Motor neuron (in vitro differentiated cells): ENCODE data around the gene CD247. TPM values are rescaled to one million over a fixed set of nuclear protein-coding genes. Genes with fewer than 3 reads are reported as not detected.
A peak's percentile ranks its signal among the peaks of the same experiment; 100 is the strongest.
"Not testable (repeated sequence)": the region's sequence is repeated elsewhere in the genome, so short reads cannot be mapped to it uniquely, and the experiment has no call there.

Experiments
- ATAC-seq, 8 experiments: fragments of 200-7000 bp; cut with Tn5 transposase; replicated peaks in 6 of 8; 2 replicates each; pipeline ENCODE4 v1.8.0; 2021; ENCODE audit warnings: mild to moderate bottlenecking in 8 of 8, moderate library complexity in 8 of 8
- H3K27ac ChIP-seq, 2 donors: fragments of 250-450 bp; sonication (Bioruptor Pico); 2 replicates each; pipeline ENCODE4 v1.9.0; 2021; ENCODE audit warnings: antibody characterized with exemption in 2 of 2, mild to moderate bottlenecking in 2 of 2, moderate library complexity in 1 of 2
- H3K4me1 ChIP-seq, 2 donors: fragments of 250-450 bp; sonication (Bioruptor Pico); replicated peaks in 1 of 2; 2 replicates each; pipeline ENCODE4 v1.6.1; 2021; ENCODE audit warnings: antibody characterized with exemption in 2 of 2, mild to moderate bottlenecking in 2 of 2, moderate library complexity in 1 of 2
- H3K4me3 ChIP-seq, 5 donors: fragments of 250-450 bp; sonication (Bioruptor Pico); 2 replicates each; pipeline ENCODE4 v1.9.0; 2021; ENCODE audit warnings: antibody characterized with exemption in 5 of 5, mild to moderate bottlenecking in 5 of 5, moderate library complexity in 4 of 5
- WGBS, 10 experiments: fragments of 450-650 bp; shearing (Covaris generic); methylation state at CpG; one replicate each; pipeline ENCODE4 v1.0.0; 2022; 5-methylcytosine and 5-hydroxymethylcytosine counted together
- in situ Hi-C, 9 experiments: fragments of 400-800 bp; cut with MboI; loops; one replicate each; pipeline ENCODE4 v1.15.0; 2021; ENCODE audit warnings: low sequenced_read_pairs in 9 of 9, low pct_unique_long_range_greater_than_20kb in 2 of 9; ENCODE audit not compliant: unreplicated experiment in 9 of 9
- total RNA-seq, 8 experiments: library from RNA; unstranded; fragments of 300-600 nt; gene quantifications; 2 replicates each; pipeline versions ENCODE4 v1.2.3 to v1.2.4, GENCODE V29; 2022

CD247 gene
- total RNA-seq: 1 to 10 TPM in 6 of 8 experiments, under 1 TPM in 2; 0.21 to 4.2 (median 1.8) TPM

DNA sequence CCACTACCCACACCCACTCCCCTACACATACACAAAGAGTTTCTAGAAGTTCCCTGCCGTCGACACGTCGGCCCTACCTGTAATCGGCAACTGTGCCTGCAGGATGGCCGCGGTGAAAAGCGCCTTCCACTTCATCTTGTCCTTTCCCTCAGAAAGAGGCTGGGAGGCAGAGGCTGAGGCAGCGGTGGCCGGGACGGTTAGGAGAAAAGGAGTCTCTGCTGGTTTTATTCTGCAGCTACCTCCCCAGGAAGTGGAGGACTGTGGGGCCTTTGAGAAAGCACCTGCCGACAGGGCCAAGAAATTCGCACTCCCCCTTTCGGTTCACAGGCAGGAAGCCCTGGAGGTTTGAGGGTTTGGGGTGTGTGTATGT, at the start of gene CD247:
Gene CD247, minus strand, starts transcription at position 199 of the 370 bp plus-strand sequence. Its CDS starts 64 bp downstream, at position 135.
- WGBS, 10 experiments: 65 to 100% (median 90%) methylated on average over 2 to 14 of the region's 14 CpGs; no CpG with 5 or more reads in 2 of the 10 experiments

GRCh38 chr1:167567663-167568062, 49.3 kb upstream of the CD247 start:
- ATAC-seq: peak in 4 of 8 experiments; percentile 51 to 66 (median 59)
- WGBS, 10 experiments: 31 to 100% (median 62%) methylated on average over 1 to 5 of the region's 5 CpGs; no CpG with 5 or more reads in 1 of the 10 experiments
- in situ Hi-C loops: no loop called here
- Histone ChIP-seq H3K4me1 (peaks cover 6 to 9% of the 10 kb centered on the region in 2 donors), H3K4me3 (no peak overlapping the region), H3K27ac (no peak overlapping the region)

More for the DNA sequence above, at the start of gene CD247:
- no peak within 1 kb of the TSS for H3K27ac ChIP-seq
- no peak for ATAC-seq
- no peak within 1 kb of the TSS for H3K4me3 ChIP-seq
- in situ Hi-C loops: no loop called here
- H3K4me1 ChIP-seq: no peaks in the 10 kb centered on the region

- in situ Hi-C loops: no loop called here
- Histone ChIP-seq H3K4me1 (peaks cover 6 to 9% of the 10 kb centered on the region in 2 donors), H3K4me3 (no peak overlapping the region), H3K27ac (no peak overlapping the region)
- WGBS, 10 experiments: 82 to 100% (median 92%) methylated on average over 2 to 3 of the region's 3 CpGs; no CpG with 5 or more reads in 6 of the 10 experiments
- no peak for ATAC-seq
These were observed 48.4 kb upstream of the CD247 start for GRCh38 chr1:167566766-167567165.

DNA sequence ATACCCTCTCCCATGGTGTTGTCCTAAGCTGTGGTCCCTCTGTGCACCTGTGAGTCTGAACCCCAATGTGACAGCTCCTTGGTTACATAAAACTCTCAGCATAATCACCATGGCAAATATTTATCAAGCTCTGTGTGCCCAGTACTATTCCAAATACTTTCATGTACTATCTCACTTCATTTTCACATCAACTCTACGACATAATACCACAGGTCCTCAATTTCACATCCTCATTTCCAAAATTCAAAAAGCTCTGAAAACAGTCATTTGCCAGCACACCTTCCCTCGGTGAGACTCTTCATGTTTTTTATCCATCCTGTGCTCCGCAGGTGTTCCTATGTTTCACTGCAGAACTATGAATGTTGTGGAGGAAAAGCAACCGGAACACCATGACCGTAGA, 47.6 kb upstream of the CD247 start:
- peaks cover 6 to 9% of the 10 kb centered on the region in 2 donors for H3K4me1 ChIP-seq
- no peak overlapping the region for H3K27ac ChIP-seq
- 20 to 100% (median 87%) methylated on average over 1 to 5 of the region's 5 CpGs; no CpG with 5 or more reads in 1 of the 10 experiments for WGBS, 10 experiments
- no peak for ATAC-seq
- no peak overlapping the region for H3K4me3 ChIP-seq
- in situ Hi-C loops: no loop called here

DNA sequence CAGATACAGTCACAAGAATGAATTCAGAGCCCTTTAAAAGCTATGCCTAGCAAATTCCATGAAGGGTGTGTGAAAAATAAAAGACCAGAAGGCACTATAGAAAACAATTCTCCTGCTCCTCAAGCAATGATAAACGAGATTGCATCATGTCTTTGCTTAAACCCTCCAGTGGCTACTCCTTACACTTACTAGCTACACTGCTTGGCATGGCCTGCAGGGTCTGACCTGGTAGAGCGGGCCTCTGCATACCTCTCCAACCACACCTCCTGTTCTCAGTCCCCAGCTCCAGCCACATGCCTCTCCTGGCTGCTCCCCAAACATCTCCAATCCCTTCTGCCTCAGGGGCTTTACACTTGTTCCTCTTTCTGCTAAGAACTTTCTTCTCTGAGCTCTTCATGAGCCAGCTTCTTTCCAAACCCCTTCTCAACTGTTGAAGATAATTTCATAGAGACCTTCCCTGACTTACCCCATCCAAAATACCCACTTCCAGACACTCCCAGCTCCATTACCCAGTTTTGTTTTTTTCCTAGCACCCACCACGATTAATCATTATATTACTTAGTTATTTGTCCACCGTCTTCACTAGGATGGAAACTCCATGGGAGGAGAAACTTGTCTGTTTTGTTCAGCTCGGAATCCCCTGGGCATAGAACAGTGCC, 46.4 kb upstream of the CD247 start:
- H3K4me1 ChIP-seq: peaks cover 6 to 9% of the 10 kb centered on the region in 2 donors
- in situ Hi-C loops: no loop called here
- no peak overlapping the region for H3K4me3 ChIP-seq
- ATAC-seq: peak in 5 of 8 experiments; percentile 16 to 99 (median 89)
- 20 to 92% (median 76%) methylated on average over 2 to 5 of the region's 5 CpGs for WGBS, 10 experiments
- no peak overlapping the region for H3K27ac ChIP-seq

DNA sequence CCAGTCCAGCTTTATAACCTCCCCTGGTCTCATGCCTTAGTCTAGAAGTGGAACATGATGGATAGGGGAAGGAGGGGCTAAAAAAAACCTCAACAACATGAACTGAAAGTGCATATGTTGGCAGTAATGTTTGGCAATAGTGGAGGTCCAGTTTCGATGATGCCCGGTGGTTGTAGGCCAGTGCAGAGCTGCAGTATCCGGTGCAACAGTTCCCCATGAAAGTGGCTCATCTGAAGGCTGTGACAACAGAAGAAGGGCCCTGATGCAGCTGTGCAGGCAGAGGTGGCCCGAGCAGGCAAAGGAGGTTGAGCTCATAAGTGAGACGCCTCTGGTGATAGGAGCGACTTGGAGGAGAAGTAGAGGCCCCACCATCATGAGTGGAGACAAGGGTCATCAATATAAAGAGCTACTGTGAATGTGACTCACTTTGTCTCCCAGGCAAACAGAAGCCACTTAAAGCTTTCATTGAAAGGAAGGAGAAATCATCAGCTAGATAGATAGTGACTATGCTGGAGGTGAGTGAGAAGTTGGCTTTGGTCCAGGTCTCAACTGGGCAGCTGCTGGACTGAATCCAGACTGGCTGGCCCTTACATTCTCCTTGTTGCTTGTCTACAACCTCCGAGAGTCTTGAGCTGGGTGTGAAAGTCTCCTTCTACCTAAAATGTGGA, 45.4 kb upstream of the CD247 start:
- in situ Hi-C loops: no loop called here
- Histone ChIP-seq H3K4me3 (no peak overlapping the region), H3K4me1 (peaks cover 6 to 9% of the 10 kb centered on the region in 2 donors), H3K27ac (no peak overlapping the region)
- WGBS, 10 experiments: 67 to 100% (median 80%) methylated on average over 1 to 5 of the region's 7 CpGs; no CpG with 5 or more reads in 3 of the 10 experiments
- peak in 4 of 8 experiments; percentile 15 to 75 (median 57) for ATAC-seq

DNA sequence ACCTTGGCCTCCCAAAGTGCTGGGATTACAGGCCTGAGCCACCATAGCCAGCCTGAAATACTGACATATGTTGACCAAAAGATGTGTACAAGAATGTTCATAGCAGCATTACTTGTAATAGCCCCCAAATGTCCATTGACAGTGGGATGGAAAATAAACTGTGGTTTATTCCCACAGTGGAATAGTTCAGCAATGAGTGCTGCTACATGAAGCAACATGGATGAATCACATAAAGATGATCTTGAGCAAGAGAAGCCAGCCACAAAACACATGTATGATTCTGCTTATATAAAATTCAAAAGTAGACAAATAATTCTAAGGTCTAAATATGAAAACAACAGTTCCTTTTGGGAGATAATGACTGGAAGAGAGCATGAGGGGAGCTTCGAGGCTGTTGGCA, 44.4 kb upstream of the CD247 start:
- WGBS, 10 experiments: 60 to 89% (median 78%) methylated on average over 1 of the region's 1 CpG; no CpG with 5 or more reads in 5 of the 10 experiments
- no peak for ATAC-seq
- Histone ChIP-seq H3K27ac (no peak overlapping the region), H3K4me1 (peaks cover 4 to 6% of the 10 kb centered on the region in 2 donors), H3K4me3 (no peak overlapping the region)
- in situ Hi-C loops: no loop called here

- Histone ChIP-seq H3K4me3 (no peak overlapping the region), H3K4me1 (peaks cover 0 to 6% of the 10 kb centered on the region in 2 donors), H3K27ac (no peak overlapping the region)
- no peak for ATAC-seq
- in situ Hi-C loops: no loop called here
- WGBS, 10 experiments: 69 to 100% (median 91%) methylated on average over 1 to 6 of the region's 6 CpGs
These were observed 43.4 kb upstream of the CD247 start for GRCh38 chr1:167561753-167562152.

- Histone ChIP-seq H3K27ac (no peak overlapping the region), H3K4me3 (no peak overlapping the region), H3K4me1 (peaks cover 4 to 13% of the 10 kb centered on the region in 2 donors)
- 0 to 14% (median 7%) methylated on average over 1 to 5 of the region's 5 CpGs for WGBS, 10 experiments
- peak in 3 of 8 experiments; percentile 2 to 6 (median 4) for ATAC-seq
- in situ Hi-C loops: loop anchor here in 1 of 9 experiments (10.0 kb wide), 1 partner anchor 491 kb away; no protein-coding TSS in a partner anchor
These were observed 37.8 kb upstream of the CD247 start for GRCh38 chr1:167555971-167556714.

DNA sequence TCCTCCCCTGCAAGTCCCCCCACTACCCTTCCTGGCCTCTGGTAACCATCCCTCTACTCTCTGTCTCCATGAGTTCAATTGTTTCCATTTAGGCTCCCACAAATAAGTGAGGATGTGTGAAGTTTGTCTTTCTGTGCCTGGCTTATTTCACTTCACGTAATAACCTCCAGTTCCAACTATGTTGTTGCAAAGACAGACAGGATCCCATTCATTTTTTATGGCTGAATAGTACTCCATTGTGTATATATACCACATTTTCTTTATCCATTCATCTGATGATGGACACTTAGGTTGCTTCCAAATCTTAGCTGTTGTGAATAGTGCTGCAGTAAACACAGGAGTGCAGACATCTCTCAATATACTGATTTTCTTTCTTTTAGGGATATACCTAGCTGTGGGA, 36.7 kb upstream of the CD247 start:
- H3K4me1 ChIP-seq: peaks cover 4 to 16% of the 10 kb centered on the region in 2 donors
- not testable (repeated sequence) for H3K4me3 ChIP-seq, ATAC-seq, H3K27ac ChIP-seq
- in situ Hi-C loops: loop anchor here in 1 of 9 experiments (10.0 kb wide), 1 partner anchor 490 kb away; no protein-coding TSS in a partner anchor
- 50 to 100% (median 93%) methylated on average over 1 of the region's 1 CpG; no CpG with 5 or more reads in 2 of the 10 experiments for WGBS, 10 experiments

GRCh38 chr1:167554028-167554779, 35.9 kb upstream of the CD247 start:
- peak in 4 of 8 experiments; percentile 4 to 18 (median 13) for ATAC-seq
- Histone ChIP-seq H3K4me1 (peaks cover 4 to 16% of the 10 kb centered on the region in 2 donors), H3K4me3 (peak overlapping the region; percentile 63 to 83 (median 69)), H3K27ac (no peak overlapping the region)
- WGBS, 10 experiments: 0 to 75% (median 16%) methylated on average over 1 to 15 of the region's 15 CpGs
- in situ Hi-C loops: loop anchor here in 1 of 9 experiments (10.0 kb wide), 1 partner anchor 489 kb away; no protein-coding TSS in a partner anchor
